Mammary microvascular endothelial cell (primary cell): ENCODE measurements around the gene PHKA1. TPM values are rescaled to one million over a fixed set of nuclear protein-coding genes. Genes with fewer than 3 reads are reported as not detected.

Experiments
- total RNA-seq: library from RNA; depleted of rRNA; stranded (reverse); fragments of >200 nt; gene quantifications from 2 replicates; pipeline ENCODE4 v1.2.3, GENCODE V29; 2015

PHKA1 gene
- 6.2 and 6.3 TPM in 2 replicates for total RNA-seq

DNA sequence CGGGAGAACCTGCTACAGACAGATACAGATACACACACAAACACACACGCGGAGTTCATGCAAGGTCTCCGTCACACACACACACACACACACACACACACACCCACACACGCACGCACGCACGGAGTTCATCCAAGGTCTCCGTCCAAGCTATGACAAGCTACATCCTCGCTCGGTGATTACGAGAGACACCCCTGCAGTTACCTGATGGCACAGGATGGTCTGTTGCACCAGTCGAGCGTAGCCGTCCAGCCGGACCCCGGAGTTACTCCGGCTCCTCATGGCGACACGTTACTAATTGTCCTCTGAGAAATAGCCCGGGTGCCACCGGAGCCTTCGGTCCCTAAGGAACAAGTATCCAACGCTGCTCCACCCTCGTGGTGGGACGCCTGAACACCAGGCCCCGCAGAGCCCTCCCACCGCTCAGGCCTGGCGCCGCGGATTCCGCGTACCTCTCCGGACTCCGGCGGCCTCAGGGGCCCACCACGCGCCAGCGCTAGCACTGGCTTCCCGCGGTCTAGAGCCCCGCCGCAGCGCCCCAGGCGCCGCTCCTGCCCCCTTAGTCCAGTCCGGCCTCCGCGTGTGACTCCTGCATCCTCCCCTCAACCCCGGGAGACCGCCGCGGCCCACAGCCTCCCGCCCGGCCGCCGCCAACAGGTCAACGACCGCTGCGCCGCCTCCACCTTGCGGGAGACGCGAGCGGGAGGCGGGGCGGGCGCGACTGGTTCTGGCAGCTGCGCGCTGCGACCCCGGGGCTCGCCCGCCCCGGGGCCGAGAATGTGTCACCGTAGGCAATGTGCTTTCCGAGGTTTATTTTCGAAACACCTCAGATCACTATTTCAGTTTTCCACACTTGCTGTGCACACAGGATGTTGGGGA is at the start of gene PHKA1:
Gene PHKA1, minus strand, starts transcription at position 708 of the 879 bp plus-strand sequence. Its CDS starts 426 bp downstream, at position 282.

DNA sequence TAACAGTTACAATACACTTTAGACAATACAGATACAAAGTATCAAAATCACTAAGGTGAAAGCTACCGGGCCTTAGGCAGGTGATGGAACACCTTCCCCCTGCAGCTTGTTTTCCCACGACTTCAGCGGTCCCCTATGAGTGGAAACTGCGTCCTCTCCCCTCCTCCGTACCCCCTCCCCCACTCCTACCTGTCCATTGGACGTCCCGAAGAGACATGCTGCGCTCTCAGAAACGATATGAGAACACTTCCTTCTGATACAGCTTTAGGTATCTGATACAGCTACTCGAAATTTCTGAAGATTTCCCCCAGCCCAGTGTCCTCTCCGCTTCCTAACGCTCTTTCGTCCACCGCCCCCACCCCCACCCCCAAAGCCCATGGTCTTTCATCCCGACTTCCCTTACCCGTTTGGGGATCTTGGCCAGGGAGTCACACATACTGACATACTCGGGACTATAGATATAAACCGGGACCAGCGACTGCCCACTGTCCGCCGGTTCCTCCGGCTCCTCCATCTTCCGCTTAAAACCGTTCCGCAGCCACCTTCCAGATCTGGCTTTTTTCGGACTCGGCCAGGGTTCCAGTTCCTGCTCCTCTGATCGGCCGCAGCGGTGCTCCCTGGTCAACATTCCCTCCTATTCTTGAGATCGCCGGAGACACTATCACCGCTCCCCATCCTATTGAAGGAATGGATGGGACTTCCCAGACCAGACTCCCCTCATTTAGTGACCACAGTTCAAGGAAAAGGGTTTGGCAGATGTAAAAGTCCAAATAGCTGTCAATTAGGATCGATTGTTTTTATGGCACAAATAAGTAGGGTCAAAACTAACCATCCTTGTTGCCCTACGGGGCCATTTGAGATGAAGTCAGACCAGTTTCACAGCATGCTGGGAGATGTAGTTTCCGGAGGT is 141.6 kb downstream of the PHKA1 start, which contains the start of gene HDAC8:
Gene HDAC8, minus strand, starts transcription at position 596 of the 910 bp plus-strand sequence. Its CDS starts 82 bp downstream, at position 514.

Other genes with a start within 250 kb of the PHKA1 start
- 13.0 and 23.2 TPM in 2 replicates for gene HDAC8, start 141.5 kb downstream of the PHKA1 start, total RNA-seq
- not detected in 2 replicates for gene DMRTC1B, start 62.6 kb upstream of the PHKA1 start, total RNA-seq
- gene FAM236B, start 68.4 kb upstream of the PHKA1 start, total RNA-seq = not detected in 2 replicates
- gene FAM236D, start 93.9 kb upstream of the PHKA1 start, total RNA-seq = not detected in 2 replicates
- gene FAM236C, start 198.3 kb upstream of the PHKA1 start, total RNA-seq = not detected in 2 replicates
- gene FAM236A, start 223.9 kb upstream of the PHKA1 start, total RNA-seq = not detected in 2 replicates
- not detected in 2 replicates for gene DMRTC1, start 229.5 kb upstream of the PHKA1 start, total RNA-seq